ENCODE measurements around the gene GSTM4. TPM values are rescaled to one million over a fixed set of nuclear protein-coding genes. Genes with fewer than 3 reads are reported as not detected.

GSTM4 gene
- total RNA-seq, 1 experiment from 2014 or later, result 24.6 TPM

- no peaks in the 10 kb centered on the region for H3K4me1 ChIP-seq (ENCODE audit: insufficient read depth, low read length)
- no peak overlapping the region for H2BK12ac ChIP-seq (ENCODE audit: insufficient read length, low read depth, low read length)
- H3K9ac ChIP-seq (ENCODE audit: extremely low read depth, insufficient read length, low read length), result no peak overlapping the region
- no peak overlapping the region for H3K4ac ChIP-seq (ENCODE audit: low read depth, low read length)
- H3K56ac ChIP-seq (ENCODE audit: insufficient read length, low read depth, low read length), result no peak overlapping the region
- H3K79me2 ChIP-seq (ENCODE audit: insufficient read depth, low read length), result no peaks in the 10 kb centered on the region
- Mint-ChIP-seq H3K27me3 (ENCODE audit: low read depth) (peaks cover 13% of the 10 kb centered on the region), H3K36me3 (ENCODE audit: insufficient read depth in 1 of 3, low read depth in 3 of 3) (peaks cover 7 to 21% (median 9%) of the 10 kb centered on the region in 3 experiments; a peak in 6 of 7 replicates), H3K27ac (no peak overlapping the region), H3K9me3 (peaks cover 19 to 32% of the 10 kb centered on the region in 2 experiments), H3K4me3 (no peak overlapping the region), H3K4me1 (peaks cover 0 to 3% of the 10 kb centered on the region in 2 experiments; a peak in 2 of 4 replicates)
- H2AFZ ChIP-seq (ENCODE audit: low read length), result no peak overlapping the region
- H3K9me3 ChIP-seq (ENCODE audit: control insufficient read depth, low read depth, low read length), result no peaks in the 10 kb centered on the region
- no peak overlapping the region for H3K23ac ChIP-seq (ENCODE audit: insufficient read length, low read depth, low read length)
- H2BK20ac ChIP-seq (ENCODE audit: low read depth, low read length, poor library complexity, severe bottlenecking), result no peak overlapping the region
- no peak overlapping the region for H3K18ac ChIP-seq (ENCODE audit: insufficient read length, low read depth, low read length)
- H2BK5ac ChIP-seq (ENCODE audit: insufficient read length, low read length), result no peak overlapping the region
- no peaks in the 10 kb centered on the region for H3K79me1 ChIP-seq (ENCODE audit: insufficient read depth, low read depth, low read length, poor library complexity, severe bottlenecking)
- H3K27me3 ChIP-seq (ENCODE audit: insufficient read depth, low read length), result no peaks in the 10 kb centered on the region
- no peaks in the 10 kb centered on the region for H3K23me2 ChIP-seq (ENCODE audit: insufficient read length, low read depth, low read length, poor library complexity, severe bottlenecking)
- H2AK5ac ChIP-seq (ENCODE audit: insufficient read length, low read length), result no peak overlapping the region
- H2BK120ac ChIP-seq (ENCODE audit: low read depth, low read length, poor library complexity, severe bottlenecking), result no peak overlapping the region
- no peak overlapping the region for H3K4me2 ChIP-seq (ENCODE audit: insufficient read depth, insufficient read length, low read length)
- H4K8ac ChIP-seq (replicated peaks; ENCODE audit: insufficient read length, low read depth, low read length), result no peak overlapping the region
- H4K5ac ChIP-seq (ENCODE audit: insufficient read length, low read depth, low read length), result no peak overlapping the region
- peak; percentile 43; the same call in 2 of the 3 replicates for TF ChIP-seq CTCF (conservative IDR thresholded peaks at IDR 0.05)
- no peak overlapping the region for H2BK15ac ChIP-seq (ENCODE audit: low read depth, low read length)
- no CpG with 5 or more reads among the region's 8 CpGs for WGBS (ENCODE audit: extremely low coverage, insufficient read length, low lambda C conversion rate)
- no peak overlapping the region for H3K14ac ChIP-seq (ENCODE audit: insufficient read depth, low read length)
- no peak for DNase-seq
- no peak overlapping the region for H3K27ac ChIP-seq (ENCODE audit: insufficient read length, low read depth, low read length)
- H3T11ph ChIP-seq (ENCODE audit: low read length), result no peak overlapping the region
- no peaks in the 10 kb centered on the region for H4K20me1 ChIP-seq (ENCODE audit: control insufficient read depth, insufficient read depth, insufficient read length)
- no peak overlapping the region for H4K91ac ChIP-seq (ENCODE audit: insufficient read length, low read depth, low read length)
Observed at GRCh38 chr1:109704173-109704572, 48.3 kb downstream of the GSTM4 start.

Measured in H9 (cell line).